HEK293T (cell line): ENCODE data around the gene PRXL2A.

Source experiments
- CTCF ChIA-PET: fragments of 350-600 bp; formaldehyde crosslinking; extraction: SDS; loops from one replicate; lab custom pipeline; 2021; ENCODE audit warnings: antibody characterized with exemption, inconsistent platforms; lab: Yijun Ruan, JAX
- POLR2A ChIA-PET: fragments of 350-600 bp; formaldehyde crosslinking; extraction: SDS; loops from one replicate; lab custom pipeline; 2020; ENCODE audit warnings: antibody characterized with exemption, inconsistent platforms; lab: Yijun Ruan, JAX
- DNase-seq: peaks from one replicate; pipeline ENCODE4 v3.0.0; 2012; ENCODE audit warnings: mixed read lengths; ENCODE audit errors: extremely low spot score
- ARNT ChIP-seq: fragments of 450-650 bp; IDR thresholded peaks from 2 replicates; pipeline ENCODE4 v1.6.1; 2017; ENCODE audit warnings: mild to moderate bottlenecking
- BHLHE40 ChIP-seq: fragments of 450-650 bp; IDR thresholded peaks from 2 replicates; pipeline ENCODE4 v1.6.1; 2016; ENCODE audit warnings: mild to moderate bottlenecking, moderate library complexity, borderline replicate concordance
- CTBP1 ChIP-seq: fragments of 450-650 bp; IDR thresholded peaks from 2 replicates; pipeline ENCODE4 v1.6.1; 2016; ENCODE audit warnings: borderline replicate concordance
- ELF4 ChIP-seq: fragments of 450-650 bp; IDR thresholded peaks from 2 replicates; pipeline ENCODE4 v1.6.1; 2017; ENCODE audit warnings: antibody characterized with exemption
- FOXA1 ChIP-seq: fragments of 450-650 bp; IDR thresholded peaks from 2 replicates; pipeline ENCODE4 v1.6.1; 2016; ENCODE audit warnings: mild to moderate bottlenecking
- FOXK2 ChIP-seq: fragments of 450-650 bp; IDR thresholded peaks from 2 replicates; pipeline ENCODE4 v1.6.1; 2016; ENCODE audit warnings: mild to moderate bottlenecking
- FOXM1 ChIP-seq: fragments of 450-650 bp; IDR thresholded peaks from 2 replicates; pipeline ENCODE4 v1.6.1; 2017; ENCODE audit warnings: mild to moderate bottlenecking, borderline replicate concordance
- HDGF ChIP-seq: fragments of 450-650 bp; IDR thresholded peaks from 2 replicates; pipeline ENCODE4 v1.6.1; 2017; ENCODE audit warnings: antibody characterized with exemption, borderline replicate concordance
- L3MBTL2 ChIP-seq: fragments of 450-650 bp; conservative IDR thresholded peaks from 2 replicates; pipeline ENCODE4 v1.6.1; 2016; ENCODE audit warnings: mild to moderate bottlenecking
- LEF1 ChIP-seq: fragments of 450-650 bp; IDR thresholded peaks from 2 replicates; pipeline ENCODE4 v1.6.1; 2017; ENCODE audit warnings: mild to moderate bottlenecking, borderline replicate concordance
- NFRKB ChIP-seq: fragments of 450-650 bp; IDR thresholded peaks from 2 replicates; pipeline ENCODE4 v1.6.1; 2016; ENCODE audit warnings: mild to moderate bottlenecking, moderate library complexity
- SP1 ChIP-seq: fragments of 450-650 bp; IDR thresholded peaks from 2 replicates; pipeline ENCODE4 v1.6.1; 2017
- SUZ12 ChIP-seq: fragments of 450-650 bp; IDR thresholded peaks from 2 replicates; pipeline ENCODE4 v1.6.1; 2016; ENCODE audit warnings: mild to moderate bottlenecking
- TARDBP ChIP-seq: fragments of 450-650 bp; IDR thresholded peaks from 2 replicates; pipeline ENCODE4 v1.6.1; 2016
- ZNF384 ChIP-seq: fragments of 450-650 bp; IDR thresholded peaks from 2 replicates; pipeline ENCODE4 v1.6.1; 2016
- TF ChIP-seq, protein P1 (sequence below): fragments of 450-650 bp; IDR thresholded peaks from 2 replicates; pipeline ENCODE4 v1.6.1; 2016

PRXL2A gene

DNA sequence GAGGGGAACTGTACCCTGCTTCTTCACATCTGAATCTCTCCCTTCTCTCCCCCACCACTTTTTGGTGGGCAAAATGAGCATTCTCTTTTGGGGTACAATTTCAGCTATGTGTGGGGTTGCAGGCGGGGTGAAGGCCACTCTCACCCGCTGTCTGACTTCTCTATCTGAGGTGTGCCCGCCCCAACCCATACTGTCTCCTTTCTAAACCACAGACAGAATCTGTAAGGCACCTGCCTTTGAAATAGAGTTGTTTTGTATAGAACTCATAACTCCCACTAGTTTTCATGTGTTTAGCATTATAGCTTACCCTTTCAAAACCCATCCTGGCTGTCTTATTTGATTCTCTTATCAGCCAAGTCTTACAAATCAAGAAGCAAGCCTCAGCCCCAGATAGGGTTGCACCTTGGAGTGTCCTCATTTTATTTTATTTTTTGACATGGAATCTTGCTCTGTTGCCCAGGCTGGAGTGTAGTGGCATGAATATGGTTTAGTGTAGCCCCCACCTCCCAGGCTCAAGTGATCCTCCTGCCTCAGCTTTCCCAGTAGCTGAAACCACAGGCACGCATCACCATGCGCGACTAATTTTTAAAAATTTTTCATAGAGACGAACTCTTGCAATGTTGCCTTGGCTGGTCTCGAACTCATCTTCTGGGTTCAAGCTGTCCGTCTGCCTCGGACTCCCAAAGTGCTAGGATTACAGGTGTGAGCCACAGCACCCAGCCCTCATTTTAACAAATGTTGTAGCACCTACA lies 57.7 kb downstream of the PRXL2A start:
- no peak for DNase-seq
- CTCF ChIA-PET, result interaction anchor here (0.5 to 2.4 kb wide), 3 partner anchors 18 to 45 kb away, joined by 3 to 7 read pairs (median 3); no protein-coding TSS in a partner anchor
- no peak for TF ChIP-seq CTBP1
- no peak for TF ChIP-seq L3MBTL2
- no peak for TF ChIP-seq BHLHE40
- no peak for TF ChIP-seq ZNF384
- TF ChIP-seq SUZ12, result no peak
- TF ChIP-seq ARNT, result no peak
- TF ChIP-seq, protein P1, sequence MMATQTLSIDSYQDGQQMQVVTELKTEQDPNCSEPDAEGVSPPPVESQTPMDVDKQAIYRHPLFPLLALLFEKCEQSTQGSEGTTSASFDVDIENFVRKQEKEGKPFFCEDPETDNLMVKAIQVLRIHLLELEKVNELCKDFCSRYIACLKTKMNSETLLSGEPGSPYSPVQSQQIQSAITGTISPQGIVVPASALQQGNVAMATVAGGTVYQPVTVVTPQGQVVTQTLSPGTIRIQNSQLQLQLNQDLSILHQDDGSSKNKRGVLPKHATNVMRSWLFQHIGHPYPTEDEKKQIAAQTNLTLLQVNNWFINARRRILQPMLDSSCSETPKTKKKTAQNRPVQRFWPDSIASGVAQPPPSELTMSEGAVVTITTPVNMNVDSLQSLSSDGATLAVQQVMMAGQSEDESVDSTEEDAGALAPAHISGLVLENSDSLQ, result no peak
- TF ChIP-seq NFRKB, result no peak
- POLR2A ChIA-PET, result no interaction called here

DNA sequence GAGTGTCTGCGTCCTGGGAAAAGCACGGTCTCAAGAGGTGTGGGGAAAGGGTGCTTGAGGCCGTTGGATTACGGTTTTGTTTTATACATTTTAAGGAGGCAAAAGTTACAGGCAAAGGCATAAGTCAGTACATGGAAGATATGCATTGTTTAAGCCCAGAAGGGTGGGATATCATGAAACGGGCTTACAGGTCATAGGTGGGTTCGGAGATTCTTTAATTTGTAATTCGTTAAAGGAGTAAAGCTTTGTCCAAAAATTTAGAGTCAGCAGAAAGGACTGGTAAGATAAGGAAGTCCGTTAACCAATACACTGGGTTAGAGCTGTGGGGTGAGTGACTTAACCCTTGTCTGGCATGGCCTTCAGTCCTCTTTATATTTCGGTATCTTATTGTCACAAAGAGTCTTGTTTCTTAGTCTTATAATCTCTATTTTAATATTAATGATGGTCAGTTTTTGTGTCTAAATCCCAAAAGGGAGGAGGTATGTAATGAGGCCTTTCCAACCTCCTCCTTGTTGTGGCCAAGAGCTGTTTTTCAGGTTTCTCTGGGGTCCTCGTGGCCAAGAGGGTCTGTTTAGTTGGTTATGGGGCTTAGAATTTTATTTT lies 58.5 kb downstream of the PRXL2A start:
- ChIA-PET CTCF (interaction anchor here (2.4 kb wide), 1 partner anchor 39 kb away, joined by 7 read pairs; no protein-coding TSS in a partner anchor), POLR2A (no interaction called here)
- no peak for DNase-seq
- TF ChIP-seq TARDBP (no peak), HDGF (no peak), FOXK2 (no peak), FOXM1 (no peak), LEF1 (no peak), CTBP1 (no peak), L3MBTL2 (no peak), ELF4 (no peak), ZNF384 (no peak), SUZ12 (no peak), FOXA1 (no peak), NFRKB (no peak), ARNT (no peak), BHLHE40 (no peak), SP1 (no peak)
- TF ChIP-seq, protein P1, result no peak

DNA sequence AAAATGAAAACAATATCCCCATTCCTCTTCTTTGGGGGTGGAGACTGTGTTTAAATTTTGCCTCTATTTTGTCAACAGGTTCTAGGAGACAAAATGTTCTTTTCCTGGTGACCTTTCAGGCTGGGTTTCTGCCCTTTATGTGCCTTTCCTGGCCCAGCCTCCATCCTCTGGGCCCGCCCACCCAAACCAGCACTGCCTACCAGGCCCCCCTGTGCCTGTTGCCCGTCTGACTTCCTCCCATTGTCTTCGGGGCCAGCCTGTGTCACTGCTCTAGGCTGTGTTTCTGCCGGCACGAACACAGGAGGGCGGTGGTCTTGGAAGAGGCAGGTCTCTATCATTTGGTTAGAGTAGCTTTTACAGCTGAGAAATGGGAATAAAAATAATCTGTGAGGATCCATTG lies 59.7 kb downstream of the PRXL2A start:
- no peak for TF ChIP-seq SUZ12
- TF ChIP-seq, protein P1, result no peak
- no peak for TF ChIP-seq FOXA1
- TF ChIP-seq NFRKB, result no peak
- TF ChIP-seq SP1, result no peak
- TF ChIP-seq L3MBTL2, result no peak
- TF ChIP-seq BHLHE40, result no peak
- TF ChIP-seq ZNF384, result no peak
- TF ChIP-seq FOXM1, result no peak
- TF ChIP-seq LEF1, result no peak
- no peak for TF ChIP-seq HDGF
- TF ChIP-seq FOXK2, result no peak
- TF ChIP-seq CTBP1, result no peak
- no peak for TF ChIP-seq TARDBP
- TF ChIP-seq ELF4, result no peak
- TF ChIP-seq ARNT, result no peak
- ChIA-PET POLR2A (no interaction called here), CTCF (interaction anchor here (2.4 kb wide), 1 partner anchor 37 kb away, joined by 7 read pairs; no protein-coding TSS in a partner anchor)
- no peak for DNase-seq

DNA sequence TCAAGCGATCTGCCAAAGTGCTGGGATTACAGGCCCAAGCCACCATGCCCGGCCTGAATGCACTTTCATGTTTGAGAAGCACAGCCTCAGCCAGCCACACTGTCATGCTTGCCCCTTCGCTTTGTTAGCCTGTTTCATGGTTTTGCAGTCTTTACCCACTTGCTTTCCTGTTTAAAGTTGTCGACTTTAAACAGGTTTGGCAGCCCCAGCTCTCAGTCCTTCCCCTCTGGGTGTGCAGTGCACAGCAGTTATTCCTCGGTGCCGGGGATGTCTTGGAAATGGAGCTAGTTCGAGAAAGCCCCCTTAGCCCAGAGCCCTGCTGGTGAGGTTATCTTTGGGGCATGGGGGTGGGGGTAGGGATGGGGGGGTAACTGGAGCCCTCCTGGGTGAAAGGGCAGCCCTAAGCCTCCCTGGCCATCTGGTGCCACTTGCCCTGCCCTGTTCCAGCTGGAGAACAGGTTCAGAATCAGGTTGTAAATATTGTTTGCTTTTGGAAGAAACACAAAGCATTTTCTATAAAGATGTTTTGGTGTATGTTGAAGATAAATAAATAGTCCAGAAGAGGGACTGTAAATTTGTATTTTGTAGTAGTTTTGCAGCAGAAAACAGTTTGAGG lies 60.6 kb downstream of the PRXL2A start:
- POLR2A ChIA-PET, result interaction anchor here (1.1 kb wide), 1 partner anchor 18 kb away, joined by 3 read pairs; no protein-coding TSS in a partner anchor
- TF ChIP-seq ELF4, result no peak
- TF ChIP-seq FOXK2, result no peak
- TF ChIP-seq SUZ12, result no peak
- no peak for TF ChIP-seq NFRKB
- no peak for TF ChIP-seq BHLHE40
- no peak for TF ChIP-seq ZNF384
- TF ChIP-seq L3MBTL2, result no peak
- no peak for DNase-seq
- CTCF ChIA-PET, result no interaction called here

DNA sequence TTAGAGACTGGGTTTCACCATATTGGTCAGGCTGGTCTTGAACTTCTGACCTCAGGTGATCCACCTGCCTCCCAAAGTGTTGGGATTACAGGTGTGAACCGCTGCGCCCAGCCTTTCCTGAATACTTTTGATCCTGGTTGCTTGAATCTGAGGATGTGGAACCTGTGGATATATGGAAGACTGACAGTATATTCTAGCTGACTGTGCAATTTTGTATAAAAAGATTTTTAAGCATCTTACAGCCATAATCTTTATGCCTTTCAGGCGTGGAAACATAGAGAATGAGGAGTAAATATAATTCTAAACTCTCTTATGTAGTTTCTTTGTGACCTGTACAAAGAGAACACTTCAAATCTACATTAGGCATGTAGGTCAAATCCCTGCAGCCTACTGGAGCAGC lies 61.9 kb downstream of the PRXL2A start:
- no peak for TF ChIP-seq L3MBTL2
- no peak for TF ChIP-seq BHLHE40
- TF ChIP-seq TARDBP, result no peak
- TF ChIP-seq FOXA1, result no peak
- TF ChIP-seq LEF1, result no peak
- TF ChIP-seq FOXK2, result no peak
- no peak for TF ChIP-seq ZNF384
- no peak for TF ChIP-seq NFRKB
- no peak for TF ChIP-seq SUZ12
- TF ChIP-seq CTBP1, result no peak
- TF ChIP-seq HDGF, result no peak
- no peak for TF ChIP-seq ARNT
- no peak for TF ChIP-seq ELF4
- no peak for TF ChIP-seq FOXM1
- TF ChIP-seq, protein P1, result no peak
- TF ChIP-seq SP1, result no peak
- POLR2A ChIA-PET, result no interaction called here
- CTCF ChIA-PET, result no interaction called here
- DNase-seq, result no peak
